Embryonic facial prominence (tissue), 1 donor: Measurements from ENCODE around the gene TTLL9.

ENCODE experiments used
- DNase-seq: peaks from one replicate; pipeline ENCODE4 v3.0.0-alpha.2; 2016; ENCODE audit errors: extremely low spot score

TTLL9 gene

DNA sequence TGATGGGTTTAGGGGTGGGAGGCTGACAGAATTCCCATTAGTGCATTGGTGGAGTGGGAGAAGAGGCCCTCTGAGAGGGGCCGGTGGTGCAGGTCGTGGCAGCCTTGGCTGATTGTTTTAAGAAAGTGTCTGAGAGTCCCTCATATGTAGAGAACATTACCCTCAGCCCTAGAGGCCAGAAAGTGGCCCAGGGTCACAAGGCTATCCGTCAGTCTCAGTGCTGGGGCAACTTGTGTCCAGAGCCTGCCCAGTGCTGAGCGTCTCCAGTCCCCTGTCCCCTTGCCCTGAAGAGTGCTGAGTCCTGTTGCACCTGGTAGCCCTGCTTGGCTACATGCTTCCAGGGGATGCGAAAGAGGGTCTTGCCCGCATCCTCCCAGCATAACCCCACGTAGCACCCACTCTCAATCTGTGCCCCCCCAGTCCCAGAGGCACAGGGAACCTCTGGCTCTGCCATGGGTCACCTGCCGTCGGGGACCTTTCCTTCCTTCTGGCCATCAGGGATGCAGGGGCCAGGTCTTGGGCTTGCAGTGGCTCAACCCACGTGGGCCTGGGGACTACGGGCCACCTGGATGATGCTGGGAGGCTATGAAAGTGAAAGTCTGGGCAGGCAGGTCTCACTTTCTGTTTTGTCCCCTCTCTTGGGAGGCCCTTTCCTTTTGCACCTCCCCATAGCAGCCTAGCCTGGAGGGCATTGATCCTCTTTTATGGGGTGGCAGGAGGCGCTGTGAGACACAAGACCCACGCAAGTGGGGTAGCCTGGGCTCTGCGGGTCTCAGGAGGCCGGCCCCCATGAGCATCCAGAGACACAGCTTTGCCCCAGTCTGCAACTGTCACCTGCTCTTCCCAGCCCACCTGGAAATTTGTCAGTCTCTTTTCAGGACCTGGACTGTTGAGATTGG is 12.3 kb upstream of the TTLL9 start:
- DNase-seq, result no peak

DNA sequence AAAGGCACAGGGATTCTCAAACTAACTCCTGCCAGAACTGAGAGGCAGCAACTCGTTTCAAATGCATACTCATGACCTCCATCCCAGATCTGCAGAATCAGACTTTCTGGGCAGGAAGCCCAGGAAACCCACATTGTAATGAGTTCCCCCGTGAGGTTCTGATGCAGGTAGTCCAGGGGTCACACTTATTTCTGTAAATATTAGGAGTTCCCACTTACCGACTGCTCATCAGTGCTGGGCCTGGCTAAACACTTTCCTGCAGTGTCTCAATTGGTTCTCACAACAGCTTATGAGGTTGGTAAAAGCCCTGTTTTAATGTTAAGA is 11.7 kb upstream of the TTLL9 start:
- DNase-seq, result no peak

DNA sequence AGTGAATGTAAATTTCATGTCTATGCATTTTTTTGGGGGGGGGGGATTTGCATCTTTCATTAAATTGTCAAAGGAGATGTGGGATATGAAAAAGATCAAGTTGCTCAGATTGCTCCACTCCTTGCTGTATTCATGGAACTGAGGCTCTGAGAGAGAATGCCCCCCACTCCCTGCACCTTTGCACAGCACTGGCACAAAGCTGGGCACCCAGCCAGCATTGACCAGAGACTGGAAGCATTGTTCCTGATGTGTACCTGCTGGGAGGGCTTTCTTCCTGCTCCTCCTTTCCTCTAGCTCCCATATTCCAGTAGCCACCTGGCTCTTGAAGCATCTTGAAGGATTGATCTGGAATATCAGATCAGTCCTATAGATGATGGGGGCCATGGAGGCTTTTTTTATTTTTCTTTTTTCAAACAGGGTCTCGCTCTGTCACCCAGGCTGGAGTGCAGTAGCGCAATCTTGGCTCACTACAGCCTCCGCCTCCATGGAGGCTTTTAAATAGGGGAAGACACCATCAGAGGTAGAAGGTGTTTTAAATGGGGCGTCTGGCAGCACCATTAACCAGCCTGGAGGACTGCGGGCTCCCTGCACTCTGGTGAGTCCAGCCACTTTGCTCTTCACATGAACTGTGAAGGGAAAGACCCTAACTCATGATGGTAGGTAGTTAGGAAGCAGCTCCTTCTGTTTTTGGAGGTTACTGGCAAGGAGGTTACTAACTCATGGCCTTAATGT is 11.0 kb upstream of the TTLL9 start:
- DNase-seq, result no peak

DNA sequence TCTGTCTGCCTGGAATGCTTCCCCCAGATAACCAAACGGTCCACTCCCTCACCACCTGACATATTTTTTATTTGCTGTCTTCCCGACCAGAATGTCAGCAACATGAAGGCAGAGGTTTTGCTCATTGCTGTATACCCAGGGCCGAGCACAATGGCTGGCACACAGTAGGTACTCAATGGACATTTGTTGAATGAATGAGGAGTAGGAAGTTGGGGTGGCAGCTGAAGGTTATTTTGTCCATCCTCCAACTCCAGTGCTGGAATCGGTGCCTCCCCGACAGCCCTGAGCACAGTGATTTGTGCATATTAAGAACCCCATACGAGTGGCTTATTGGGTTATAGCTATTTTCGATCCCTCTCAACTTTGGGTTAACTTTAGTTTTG is 10.4 kb upstream of the TTLL9 start:
- DNase-seq, result no peak

DNA sequence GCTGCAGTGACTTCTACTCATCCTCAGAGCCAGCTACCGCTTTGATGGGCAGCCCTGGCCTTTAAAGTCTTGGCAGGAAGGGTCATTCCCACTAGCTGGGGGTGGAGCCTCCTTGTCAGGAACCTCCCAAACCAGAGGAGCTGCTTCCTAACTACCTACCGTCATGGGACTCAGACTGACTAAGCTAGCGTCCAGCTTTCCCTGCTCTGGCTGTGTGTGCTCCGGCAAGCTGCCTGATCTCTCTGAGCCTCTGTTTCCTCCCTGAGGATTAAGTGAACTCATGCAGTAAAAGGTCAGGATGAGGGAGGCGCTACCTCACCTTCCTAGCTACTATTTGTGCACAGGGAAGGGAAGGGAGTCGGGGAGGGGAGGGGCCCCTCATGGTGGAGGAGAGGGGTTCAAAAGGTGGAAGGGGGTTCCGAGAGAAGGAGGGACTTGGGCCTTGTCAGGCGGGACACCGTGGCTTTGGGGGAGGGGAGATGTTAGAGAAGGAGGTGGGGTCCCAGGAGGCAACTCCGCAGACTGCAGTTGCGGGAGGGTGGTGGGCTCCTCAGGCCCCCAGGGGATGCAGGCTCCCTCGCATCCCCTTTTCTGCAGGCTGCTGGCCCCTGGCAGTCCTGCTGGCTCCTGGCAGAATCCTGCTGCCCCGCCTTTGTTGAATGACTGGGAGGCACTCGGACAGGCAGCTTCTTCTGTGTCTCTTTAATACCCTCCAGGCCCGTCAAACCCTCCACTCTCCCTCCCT is 9.9 kb upstream of the TTLL9 start:
- no peak for DNase-seq

DNA sequence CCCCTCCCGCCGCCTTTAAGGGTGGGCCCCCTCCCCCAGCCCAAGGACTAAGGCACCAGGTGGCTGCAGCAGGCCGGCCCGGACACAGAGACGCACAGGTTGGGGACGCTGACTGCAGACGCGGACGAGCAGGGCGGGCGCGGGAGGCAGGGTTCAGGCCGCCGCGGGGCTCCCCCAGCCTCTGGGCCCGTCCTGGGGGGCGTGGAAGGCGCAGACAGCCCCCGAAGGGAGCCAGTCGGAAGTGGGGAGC is 9.4 kb upstream of the TTLL9 start:
- DNase-seq, result no peak

DNA sequence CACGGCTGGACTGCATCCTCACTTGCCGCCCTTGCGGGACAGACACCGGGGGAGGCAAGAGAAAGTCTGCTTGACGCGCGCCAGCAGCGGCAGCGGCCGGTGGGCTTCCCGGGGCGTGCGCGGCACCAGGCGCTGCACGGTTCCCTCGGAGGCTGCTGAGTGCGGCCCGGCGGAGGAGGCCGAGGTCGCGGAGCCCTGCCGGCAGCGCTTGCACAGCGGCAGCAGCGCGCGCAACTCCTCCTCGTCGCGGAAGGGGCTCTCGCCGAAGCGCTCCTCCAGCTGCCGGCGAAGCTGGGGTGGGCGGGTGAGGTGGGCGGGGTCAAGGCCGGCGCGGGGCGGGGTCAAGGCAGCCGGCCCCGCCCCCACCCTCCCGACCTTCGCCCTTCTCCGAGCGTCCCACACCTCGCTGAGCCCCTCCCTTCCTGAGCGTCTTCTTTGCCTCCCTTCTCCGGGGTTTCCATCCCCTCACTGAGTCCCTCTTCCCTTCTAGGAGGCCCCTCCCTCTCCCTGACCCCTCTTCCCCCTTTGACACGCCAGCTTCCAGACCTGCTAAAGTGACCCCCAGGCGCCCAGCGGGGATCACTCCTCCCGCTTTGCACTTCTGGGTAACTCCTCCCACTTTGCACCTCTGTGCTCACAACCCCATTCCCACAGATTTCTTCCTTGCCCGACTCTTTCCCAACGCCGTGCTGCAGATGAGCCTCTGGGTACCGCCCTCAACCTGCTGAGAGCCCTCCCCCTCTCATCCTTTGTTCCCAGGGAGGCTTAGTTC is 8.9 kb upstream of the TTLL9 start:
- no peak for DNase-seq

DNA sequence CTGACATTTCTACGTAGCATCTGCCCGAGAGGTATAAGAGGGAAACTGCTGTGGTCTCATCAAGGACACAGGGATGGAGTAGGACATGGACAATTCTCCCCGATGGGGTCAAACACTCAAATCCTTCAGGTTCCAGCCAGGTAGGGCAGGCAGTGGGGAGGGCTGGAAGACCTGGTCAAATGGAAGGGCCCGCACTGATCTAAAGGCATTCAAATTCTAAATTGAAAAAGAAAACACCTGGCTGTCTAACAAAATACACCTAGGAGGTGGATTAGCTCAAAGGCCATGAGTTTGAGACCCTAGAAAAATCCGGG is 8.3 kb upstream of the TTLL9 start:
- DNase-seq, result no peak

DNA sequence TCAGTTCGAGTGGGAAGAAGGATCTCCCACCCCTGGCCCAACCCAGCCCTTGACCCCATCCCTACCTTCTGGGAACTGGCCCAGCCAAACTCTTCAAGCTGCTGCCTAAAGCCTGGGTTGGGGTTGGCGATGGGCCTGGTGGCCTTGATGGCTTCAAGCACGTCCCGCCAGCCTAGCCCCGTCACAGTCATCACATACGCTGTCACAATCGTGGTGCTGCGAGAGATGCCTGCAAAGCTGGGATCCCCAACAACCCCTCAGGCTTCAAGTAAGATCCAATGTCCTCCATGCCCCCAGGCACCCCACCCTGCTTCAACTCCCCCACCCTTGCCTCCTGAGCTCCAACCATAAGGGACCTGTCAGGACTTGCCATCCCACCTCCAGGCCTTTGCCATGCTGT is 7.9 kb upstream of the TTLL9 start:
- DNase-seq, result no peak

DNA sequence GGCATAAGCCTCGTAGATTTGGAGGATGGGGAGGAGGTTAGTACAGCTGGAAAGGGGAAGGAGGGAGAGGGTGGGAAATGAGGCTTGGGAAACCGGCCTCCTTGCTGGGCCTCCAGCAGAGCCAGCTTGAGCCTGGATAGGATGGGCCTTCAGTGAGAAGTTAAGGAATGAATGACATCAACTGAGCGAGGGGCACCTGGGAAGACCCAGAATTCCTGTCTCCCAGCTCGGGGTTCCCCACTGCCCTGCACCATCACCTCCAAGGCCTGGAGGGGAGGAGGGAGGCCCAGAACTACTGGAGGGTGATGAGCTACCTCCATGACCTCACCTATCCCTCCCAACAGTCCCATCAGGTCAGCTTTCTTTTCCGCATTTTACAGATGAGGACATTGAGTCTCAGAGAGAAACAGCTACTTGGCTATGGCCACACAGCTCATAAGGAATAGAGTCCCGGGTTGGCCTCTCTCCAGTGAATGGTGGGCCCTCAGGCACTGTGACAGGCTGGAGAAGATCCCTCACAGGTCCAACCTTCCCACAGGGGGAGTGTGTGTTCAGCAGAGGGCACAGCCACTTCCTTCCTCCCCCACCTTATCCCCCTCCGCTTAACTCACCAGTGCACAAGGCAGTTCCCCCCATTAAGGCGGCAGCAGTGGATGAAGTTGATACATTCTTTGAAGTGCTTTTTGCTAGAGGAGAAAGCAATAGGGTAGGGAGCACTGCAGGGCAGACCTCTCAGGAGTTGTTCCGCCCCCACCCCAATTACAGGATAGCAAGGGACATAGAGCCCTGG is 6.9 kb upstream of the TTLL9 start:
- no peak for DNase-seq

DNA sequence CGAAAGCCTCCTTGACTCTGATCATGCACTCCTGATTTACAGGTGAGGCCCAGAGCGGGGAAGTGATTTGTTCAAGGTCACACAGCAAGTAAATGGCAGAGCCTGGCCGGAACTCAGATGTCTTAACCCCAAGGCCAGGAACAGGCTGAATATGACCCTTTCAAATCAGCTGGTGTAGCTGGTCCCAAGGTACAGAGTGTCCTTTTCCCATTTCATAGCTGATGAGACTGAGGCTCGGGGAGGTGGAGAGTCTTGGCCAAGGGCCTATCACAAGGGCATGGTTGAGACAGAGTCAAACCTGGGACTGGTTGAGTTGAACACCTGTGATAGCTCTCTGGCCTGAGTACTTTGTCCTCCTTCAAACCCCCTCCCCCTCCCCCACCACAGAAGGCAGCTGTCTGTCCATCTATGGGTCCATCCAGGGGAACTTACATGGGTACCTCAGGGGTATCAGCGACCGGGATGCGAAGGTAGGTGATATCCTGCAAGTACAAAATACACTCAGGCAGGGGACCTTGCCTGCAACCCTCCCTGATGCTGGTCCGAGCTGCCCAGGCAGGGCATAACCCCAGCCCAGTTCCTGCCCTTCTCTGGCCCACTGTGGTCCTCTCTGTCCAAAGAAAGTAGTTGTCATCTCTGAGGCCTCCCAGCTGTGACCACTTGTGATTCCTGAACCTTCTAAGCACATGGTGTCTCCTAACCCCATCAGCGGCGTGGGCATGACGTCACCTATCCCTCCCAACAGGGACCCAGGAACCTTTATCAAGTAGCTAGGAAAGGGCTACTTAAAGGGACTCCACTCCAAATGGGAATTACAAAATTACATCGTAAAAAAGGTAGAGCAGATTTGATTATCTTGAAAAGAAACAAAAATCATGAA is 5.7 kb upstream of the TTLL9 start:
- DNase-seq, result no peak

DNA sequence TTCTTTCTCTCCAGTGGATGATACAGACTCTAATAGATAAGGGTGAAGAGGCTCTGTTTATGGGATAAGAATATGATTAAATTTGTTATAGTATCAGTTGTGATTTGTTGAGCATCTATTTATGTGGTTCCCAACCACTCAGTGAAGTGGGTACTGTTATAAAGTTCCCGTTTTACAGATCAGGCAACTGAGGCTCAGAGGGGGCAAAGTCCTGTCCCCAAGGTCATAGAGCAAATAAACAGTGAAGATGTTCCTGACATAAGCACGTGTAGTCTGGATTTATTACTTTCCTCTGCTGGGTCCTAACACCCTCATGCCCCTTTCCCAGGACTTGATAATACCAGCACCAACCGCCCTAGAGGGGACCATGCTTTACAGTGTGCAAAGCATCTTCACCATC is 4.2 kb upstream of the TTLL9 start:
- no peak for DNase-seq

DNA sequence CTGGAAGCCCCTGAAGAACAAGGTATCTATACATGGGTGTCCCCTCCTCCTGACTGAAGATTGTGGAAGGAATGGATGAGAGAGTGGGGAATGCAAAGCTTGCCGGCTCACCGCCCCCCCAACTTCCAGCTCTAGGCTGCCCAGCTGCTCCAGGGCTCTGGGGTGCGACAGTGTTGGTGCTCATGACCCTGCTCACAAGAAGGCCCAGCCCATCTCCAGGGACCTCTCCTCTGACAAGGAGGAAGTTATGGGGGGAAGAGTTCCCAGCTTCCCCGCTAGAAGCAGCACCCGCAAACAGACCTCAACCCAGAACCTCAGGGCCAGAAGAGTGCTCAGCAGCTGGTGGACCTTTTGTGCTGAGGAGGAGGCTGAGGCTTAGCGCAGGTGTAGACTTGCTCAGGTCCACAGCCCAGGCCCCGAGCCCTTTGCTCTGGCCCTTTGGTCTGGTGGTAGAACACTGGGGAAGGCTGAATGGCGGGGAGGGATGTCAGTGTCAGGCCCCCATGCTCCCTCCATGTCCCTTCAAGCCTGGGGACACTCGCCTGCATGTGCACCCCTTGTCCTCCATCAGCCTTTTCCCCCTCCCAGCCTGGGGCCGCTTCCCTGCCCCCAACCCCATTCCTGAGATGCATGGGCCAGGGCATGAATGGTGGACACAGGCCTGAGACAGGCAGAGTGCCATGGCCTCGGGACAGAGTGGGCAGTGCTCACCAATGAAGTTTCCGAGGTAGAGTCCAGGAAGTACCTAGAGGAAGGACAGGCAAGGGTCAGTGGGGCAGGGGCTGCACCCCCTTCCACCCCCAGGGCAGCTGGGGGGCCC is 1.4 kb upstream of the TTLL9 start:
- DNase-seq, result no peak

DNA sequence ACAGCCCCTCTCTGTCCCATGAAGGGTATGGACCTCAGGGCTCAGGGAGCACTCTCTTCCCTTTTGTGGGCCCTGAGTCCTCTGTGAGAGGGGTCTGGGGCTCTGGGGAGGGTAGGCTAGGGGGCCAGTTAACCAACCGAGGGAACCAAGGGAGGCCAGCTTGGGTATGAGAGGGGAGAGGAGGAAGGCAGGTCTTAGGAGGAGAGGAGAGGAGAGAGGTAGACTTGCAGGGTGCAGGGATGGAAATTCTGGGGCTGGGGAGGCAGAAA is 827 bp upstream of the TTLL9 start:
- no peak for DNase-seq

DNA sequence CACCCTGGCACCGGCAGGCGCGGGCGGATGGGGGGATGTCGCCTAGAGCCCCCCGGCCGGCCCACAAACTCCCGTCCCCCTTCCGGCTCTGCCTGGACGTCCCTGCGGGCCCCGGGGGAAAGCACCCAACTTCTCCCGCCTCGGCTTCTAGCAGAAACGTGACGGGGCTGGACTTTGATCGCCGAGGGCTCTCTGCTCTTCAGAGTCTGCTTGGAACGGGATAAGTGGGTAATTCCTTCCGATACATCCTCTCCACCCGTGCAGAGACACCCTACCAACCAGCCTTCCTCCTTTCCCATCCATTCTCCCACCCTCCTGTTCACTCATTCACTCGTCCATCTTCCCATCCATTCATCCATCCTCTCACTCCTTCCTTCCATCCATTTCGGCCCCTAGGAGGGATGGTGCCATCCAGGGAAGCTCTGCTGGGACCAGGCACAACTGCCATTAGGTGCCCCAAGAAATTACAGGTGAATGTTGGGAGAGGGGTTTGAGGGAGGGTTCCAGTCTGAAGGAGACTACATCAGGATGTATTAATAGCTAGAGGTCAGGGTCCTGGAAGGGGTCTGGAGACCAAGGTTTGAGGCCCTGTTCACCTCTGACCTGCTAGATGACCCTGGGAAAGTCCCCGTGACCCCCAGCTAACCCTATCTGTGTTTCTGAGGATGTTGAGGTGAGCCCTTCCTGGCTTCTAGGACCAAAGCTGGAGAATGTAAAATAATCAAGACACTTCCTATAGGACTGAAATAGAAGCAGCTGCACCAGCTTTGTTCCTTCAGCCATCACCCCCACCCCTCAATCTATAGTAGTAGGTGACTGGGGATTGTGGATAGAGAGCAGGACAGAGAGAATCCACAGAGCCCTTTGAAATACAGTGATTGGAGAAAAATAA is 538 bp downstream of the TTLL9 start:
- DNase-seq, result no peak

DNA sequence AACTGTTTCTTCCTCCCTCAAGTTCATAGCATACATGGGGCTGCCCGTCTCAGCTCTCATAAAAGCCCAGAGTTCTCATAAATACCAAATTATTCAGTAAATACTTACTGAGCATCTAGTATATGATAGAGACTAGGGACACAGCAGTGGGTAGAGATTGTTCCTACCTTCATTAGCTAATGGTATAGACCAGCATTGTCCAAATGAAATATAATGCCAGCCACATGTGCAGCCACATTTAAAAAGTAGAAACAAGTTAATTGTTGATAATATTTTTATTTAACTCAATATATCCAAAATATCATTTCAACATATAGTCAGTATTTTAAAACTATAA is 1.2 kb downstream of the TTLL9 start:
- no peak for DNase-seq

DNA sequence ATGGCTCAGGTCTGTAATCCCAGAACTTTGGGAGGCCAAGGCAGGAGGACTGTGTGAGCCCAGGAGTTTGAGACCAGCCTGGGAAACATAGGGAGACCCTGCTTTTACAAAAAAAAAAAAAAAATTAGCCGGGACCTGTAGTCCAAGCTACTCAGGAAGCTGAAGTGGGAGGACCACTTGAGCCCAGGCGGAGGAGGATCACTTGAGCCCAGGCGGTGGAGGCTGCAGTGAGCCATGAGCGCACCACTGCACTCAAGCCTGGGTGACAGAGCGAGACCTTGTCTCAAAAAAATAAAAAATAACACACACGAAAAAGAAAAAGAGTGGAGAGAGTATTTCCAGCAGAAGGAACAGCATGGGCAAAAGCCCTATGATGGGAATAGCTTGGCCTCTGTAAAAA is 2.0 kb downstream of the TTLL9 start:
- DNase-seq, result no peak

DNA sequence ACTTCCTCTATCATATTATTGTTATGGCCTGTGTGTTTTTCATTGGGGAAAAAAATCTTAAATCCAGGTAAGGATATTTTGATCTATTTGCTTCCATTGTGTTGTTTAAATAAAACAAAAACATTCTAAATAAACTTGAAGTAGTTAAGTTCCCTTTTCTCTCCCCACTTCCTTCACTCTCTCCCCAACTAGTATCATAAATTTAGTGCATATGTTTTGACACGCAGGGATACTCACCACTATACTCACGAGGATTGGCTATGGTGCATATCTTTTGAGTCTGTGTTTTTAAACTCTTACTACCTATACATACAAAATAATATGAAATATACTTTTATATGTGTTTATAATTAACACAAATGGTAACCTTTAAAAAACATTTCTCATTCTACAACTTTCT is 5.2 kb downstream of the TTLL9 start:
- DNase-seq, result no peak

DNA sequence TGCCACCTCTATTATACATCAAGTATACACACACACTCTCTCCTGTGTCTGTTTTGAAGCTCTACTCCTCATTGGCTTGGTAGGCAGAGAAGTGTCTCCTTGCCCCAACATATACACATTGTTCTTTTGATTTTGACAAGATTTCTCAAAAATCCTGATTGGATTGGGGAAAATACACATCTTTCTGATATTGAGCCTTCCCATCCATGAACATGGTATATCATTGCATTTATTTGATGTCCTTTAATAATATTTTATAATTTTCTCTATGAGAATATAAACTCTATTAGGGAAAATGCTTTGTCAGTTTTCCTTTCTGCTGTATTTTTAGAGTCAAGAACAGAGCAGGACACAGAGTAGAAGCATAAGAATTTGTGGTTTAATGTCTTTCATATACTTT is 7.2 kb downstream of the TTLL9 start:
- DNase-seq, result no peak
